ENCODE results near the gene ORM1.

DNA sequence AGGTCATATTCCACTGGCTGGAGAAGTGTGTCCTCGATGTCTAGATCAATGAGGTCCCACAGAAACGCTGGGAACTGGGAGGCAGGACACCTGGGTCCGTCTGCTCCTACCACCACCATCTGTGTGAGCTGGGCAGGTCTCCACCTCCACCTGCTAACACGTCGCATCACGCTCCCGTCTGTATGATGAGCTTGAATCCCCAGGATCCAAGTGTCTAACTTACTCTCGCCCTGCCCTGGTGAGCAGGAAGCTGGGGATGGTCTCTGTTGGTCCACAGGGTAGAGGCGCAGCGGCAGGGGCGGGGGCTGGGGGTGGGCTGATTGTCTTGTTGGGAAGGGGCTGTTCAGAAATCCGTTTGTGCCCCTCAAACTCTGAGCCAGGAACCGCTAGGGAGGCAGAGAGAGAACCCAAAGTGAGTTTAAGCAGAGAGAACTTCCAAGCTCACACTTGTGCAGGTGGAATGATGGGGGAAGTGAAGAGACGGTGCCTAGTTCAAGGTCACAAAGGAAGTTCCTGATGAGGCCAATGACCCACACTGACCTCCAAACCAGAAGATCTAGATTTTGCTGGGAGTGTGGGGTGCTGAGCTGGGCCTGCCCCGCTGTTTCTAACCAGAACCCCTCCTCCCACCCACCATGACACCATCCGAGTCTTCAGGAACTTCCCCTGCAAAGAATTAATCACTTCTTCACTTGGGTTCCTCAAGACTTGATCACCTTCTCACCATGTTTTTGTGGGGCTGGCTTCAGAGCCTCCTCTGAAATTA, 27.9 kb downstream of the ORM1 start:
- no peak for TF ChIP-seq POLR2AphosphoS5 (IDR thresholded peaks at IDR 0.05)
- TF ChIP-seq, protein P1, sequence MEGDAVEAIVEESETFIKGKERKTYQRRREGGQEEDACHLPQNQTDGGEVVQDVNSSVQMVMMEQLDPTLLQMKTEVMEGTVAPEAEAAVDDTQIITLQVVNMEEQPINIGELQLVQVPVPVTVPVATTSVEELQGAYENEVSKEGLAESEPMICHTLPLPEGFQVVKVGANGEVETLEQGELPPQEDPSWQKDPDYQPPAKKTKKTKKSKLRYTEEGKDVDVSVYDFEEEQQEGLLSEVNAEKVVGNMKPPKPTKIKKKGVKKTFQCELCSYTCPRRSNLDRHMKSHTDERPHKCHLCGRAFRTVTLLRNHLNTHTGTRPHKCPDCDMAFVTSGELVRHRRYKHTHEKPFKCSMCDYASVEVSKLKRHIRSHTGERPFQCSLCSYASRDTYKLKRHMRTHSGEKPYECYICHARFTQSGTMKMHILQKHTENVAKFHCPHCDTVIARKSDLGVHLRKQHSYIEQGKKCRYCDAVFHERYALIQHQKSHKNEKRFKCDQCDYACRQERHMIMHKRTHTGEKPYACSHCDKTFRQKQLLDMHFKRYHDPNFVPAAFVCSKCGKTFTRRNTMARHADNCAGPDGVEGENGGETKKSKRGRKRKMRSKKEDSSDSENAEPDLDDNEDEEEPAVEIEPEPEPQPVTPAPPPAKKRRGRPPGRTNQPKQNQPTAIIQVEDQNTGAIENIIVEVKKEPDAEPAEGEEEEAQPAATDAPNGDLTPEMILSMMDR (IDR thresholded peaks at IDR 0.05): no peak
- TF ChIP-seq POLR2A (IDR thresholded peaks at IDR 0.05): no peak
